Testis (tissue), 5 donors: ENCODE data around the gene HSFX1. TPM values are rescaled to one million over a fixed set of nuclear protein-coding genes. Genes with fewer than 3 reads are reported as not detected.
"Not testable (repeated sequence)": the region's sequence is repeated elsewhere in the genome, so short reads cannot be mapped to it uniquely, and the experiment has no call there.

Experiments
- DNase-seq: peaks from one replicate; pipeline ENCODE4 v3.0.0-alpha.2; 2019
- H3K27ac ChIP-seq, 2 donors: fragments of 200-600 bp; sonication (generic); one replicate each; pipeline ENCODE4 v1.5.1; 2019
- H3K27me3 ChIP-seq: fragments of 200-600 bp; sonication (generic); one replicate; pipeline ENCODE4 v1.5.1; 2019
- H3K36me3 ChIP-seq: fragments of 200-600 bp; sonication (generic); one replicate; pipeline ENCODE4 v1.5.1; 2017; ENCODE audit warnings: low read depth; ENCODE audit errors: missing control alignments
- H3K4me1 ChIP-seq: fragments of 200-600 bp; sonication (generic); one replicate; pipeline ENCODE4 v1.5.1; 2019
- H3K4me3 ChIP-seq, 2 donors: fragments of 200-600 bp; sonication (generic); one replicate each; pipeline ENCODE4 v1.5.1; 2017 to 2019
- H3K9me3 ChIP-seq: fragments of 200-600 bp; sonication (generic); one replicate; pipeline ENCODE4 v1.5.1; 2017
- POLR2A ChIP-seq: fragments of 450-650 bp; IDR thresholded peaks from one replicate; pipeline ENCODE4 v1.6.1; 2017; ENCODE audit warnings: antibody characterized with exemption, mild to moderate bottlenecking, moderate library complexity
- WGBS, 2 donors: methylation state at CpG; one replicate each; pipeline ENCODE4 v1.1.5; 2018; 5-methylcytosine and 5-hydroxymethylcytosine counted together
- intact Hi-C: fragments of 100-400 bp; cut with DNase I; formaldehyde crosslinking; loops from one replicate; pipeline ENCODE4 v1.15.1; 2023; ENCODE audit warnings: low total_unique reads
- long read RNA-seq, 2 donors: transcript quantifications; one replicate each; lab custom pipeline, GENCODE V29; 2026
- polyA plus RNA-seq: library from polyadenylated mRNA; stranded (reverse); fragments of 350-450 nt; fragmentation: Illumina TruSeq; extraction: RNeasy Lipid Tissue Mini Kit (QIAGEN cat#74804); gene quantifications from one replicate; pipeline ENCODE4 v1.2.3, GENCODE V29; 2014; ENCODE audit warnings: low read depth, low replicate concordance; ENCODE audit not compliant: insufficient read depth
- total RNA-seq, 2 donors: library from RNA; depleted of rRNA; stranded (reverse); fragments of >200 nt; gene quantifications; one replicate each; pipeline ENCODE4 v1.2.3, GENCODE V29; 2016
- TF ChIP-seq, protein P1 (sequence below), 3 experiments: fragments of 450-650 bp in 2 of 3; fragments of 200-600 bp in 1 of 3; sonication (generic) in 1 of 3; IDR thresholded peaks; one replicate each; pipeline ENCODE4 v1.5.1; 2016 to 2019; ENCODE audit warnings: antibody characterized with exemption in 3 of 3, mild to moderate bottlenecking in 2 of 3, moderate library complexity in 1 of 3

Gene HSFX1, protein sequence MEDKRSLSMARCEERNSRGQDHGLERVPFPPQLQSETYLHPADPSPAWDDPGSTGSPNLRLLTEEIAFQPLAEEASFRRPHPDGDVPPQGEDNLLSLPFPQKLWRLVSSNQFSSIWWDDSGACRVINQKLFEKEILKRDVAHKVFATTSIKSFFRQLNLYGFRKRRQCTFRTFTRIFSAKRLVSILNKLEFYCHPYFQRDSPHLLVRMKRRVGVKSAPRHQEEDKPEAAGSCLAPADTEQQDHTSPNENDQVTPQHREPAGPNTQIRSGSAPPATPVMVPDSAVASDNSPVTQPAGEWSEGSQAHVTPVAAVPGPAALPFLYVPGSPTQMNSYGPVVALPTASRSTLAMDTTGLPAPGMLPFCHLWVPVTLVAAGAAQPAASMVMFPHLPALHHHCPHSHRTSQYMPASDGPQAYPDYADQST
- total RNA-seq: 1 to 10 TPM; 4.0 to 9.8 TPM
- polyA plus RNA-seq: 1.3 TPM
- long read RNA-seq, donor 1: 0 reads
- long read RNA-seq, donor 2: 0 reads

DNA sequence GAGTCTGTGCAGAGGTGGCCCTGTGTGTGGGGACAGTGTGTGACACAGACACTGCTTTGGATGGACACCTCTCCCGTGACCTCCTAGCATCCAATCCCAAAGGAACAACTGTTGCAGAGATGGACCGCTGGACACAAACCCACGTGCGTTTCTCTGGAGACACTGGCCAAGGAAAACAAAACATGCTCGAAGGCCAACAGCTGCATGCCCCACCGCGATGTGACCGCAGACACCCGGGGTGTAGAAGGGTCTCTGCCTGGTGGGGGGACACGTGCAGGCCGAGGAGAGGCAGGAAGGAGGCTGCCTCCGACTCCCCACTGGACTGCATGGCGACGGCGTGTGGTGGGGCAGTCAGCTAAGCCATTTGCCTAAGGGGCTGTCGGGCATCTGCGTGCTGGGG, at the start of gene HSFX1:
Gene HSFX1 (plus strand): TSS at position 301 of the 400 bp plus-strand sequence. CDS start 614 bp downstream, outside the sequence.
- H3K36me3 ChIP-seq, H3K9me3 ChIP-seq, H3K27ac ChIP-seq, DNase-seq, H3K27me3 ChIP-seq, H3K4me1 ChIP-seq, H3K4me3 ChIP-seq, intact Hi-C loops: not testable (repeated sequence)
- WGBS, 2 donors: no CpG with 5 or more reads among the region's 17 CpGs

DNA sequence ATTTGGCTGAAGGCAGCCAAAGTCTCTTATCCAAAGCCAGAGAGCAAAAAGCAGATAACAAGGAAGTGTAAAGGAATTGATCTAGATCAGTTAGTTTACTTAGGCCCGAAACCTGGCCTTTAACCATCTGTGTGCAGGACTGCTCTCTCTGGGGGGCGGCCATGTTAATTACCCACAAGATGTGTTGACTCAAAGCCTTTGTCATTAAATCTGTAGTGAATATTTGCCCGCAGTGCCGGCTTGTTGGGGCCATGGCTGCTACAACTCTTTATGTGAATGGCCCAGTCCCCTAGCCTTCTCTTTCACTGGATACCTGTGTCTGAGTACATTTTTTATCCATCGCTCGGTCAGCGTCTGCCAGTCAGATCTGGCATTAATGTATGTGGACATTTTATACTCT, 46.6 kb upstream of the HSFX1 start:
- DNase-seq, H3K36me3 ChIP-seq, H3K27ac ChIP-seq, H3K4me3 ChIP-seq, H3K27me3 ChIP-seq, H3K9me3 ChIP-seq, H3K4me1 ChIP-seq, intact Hi-C loops: not testable (repeated sequence)
- WGBS, 2 donors: no CpG with 5 or more reads among the region's 7 CpGs

DNA sequence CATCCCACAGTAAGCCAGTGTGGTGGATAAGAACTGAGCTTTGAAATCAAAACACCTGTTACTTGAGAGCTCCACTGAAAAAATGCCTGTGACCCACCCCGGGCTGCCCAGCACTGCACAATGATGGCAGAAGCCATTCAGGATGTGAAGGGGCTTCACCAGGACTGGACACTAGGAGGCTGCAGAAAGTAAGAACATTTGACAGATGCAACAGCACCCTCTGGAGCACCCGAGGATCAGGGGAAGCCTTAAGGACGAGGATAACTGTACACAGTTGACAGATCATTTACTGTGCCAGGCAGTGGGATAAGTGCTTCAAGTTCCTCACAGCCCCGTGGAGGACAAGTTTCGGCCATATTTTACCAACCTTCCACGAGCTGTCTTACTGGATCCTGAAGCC, 31.6 kb upstream of the HSFX1 start:
- H3K4me1 ChIP-seq, H3K36me3 ChIP-seq, H3K9me3 ChIP-seq, DNase-seq, H3K4me3 ChIP-seq, H3K27me3 ChIP-seq, H3K27ac ChIP-seq, intact Hi-C loops: not testable (repeated sequence)
- no CpG with 5 or more reads among the region's 6 CpGs for WGBS, 2 donors

DNA sequence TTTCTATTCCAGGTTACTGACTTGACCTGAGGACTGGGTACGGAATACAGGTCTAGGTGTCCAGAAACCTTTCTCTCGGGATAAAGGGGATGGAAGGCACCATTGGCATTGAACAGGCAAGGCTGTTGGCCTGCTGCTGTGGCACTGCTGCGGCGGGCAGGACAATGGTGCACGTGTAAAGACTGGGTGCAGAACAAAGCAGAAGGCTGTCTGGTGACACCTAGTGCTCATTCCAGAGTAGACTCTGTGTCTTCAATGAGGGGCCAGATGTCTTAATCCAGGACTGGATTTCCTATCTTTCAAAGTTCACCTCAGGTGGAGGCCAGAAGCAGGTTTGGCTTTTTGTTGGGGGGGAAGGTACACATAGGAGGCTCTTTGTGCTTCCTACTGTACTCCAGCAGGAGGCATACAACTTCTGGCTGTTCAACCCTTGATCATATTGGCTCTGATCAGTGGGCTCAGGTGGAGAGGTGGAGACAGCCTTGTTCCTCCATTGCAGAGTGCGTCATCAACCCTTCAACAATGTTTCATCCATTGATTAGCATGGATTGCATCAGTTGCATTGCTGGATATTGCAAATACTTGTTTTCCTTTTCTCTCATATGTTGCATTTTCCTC, 27.4 kb upstream of the HSFX1 start:
- H3K4me1 ChIP-seq, H3K36me3 ChIP-seq, H3K4me3 ChIP-seq, H3K9me3 ChIP-seq, DNase-seq, H3K27me3 ChIP-seq, intact Hi-C loops, H3K27ac ChIP-seq: not testable (repeated sequence)
- no CpG with 5 or more reads among the region's 6 CpGs for WGBS, 2 donors

DNA sequence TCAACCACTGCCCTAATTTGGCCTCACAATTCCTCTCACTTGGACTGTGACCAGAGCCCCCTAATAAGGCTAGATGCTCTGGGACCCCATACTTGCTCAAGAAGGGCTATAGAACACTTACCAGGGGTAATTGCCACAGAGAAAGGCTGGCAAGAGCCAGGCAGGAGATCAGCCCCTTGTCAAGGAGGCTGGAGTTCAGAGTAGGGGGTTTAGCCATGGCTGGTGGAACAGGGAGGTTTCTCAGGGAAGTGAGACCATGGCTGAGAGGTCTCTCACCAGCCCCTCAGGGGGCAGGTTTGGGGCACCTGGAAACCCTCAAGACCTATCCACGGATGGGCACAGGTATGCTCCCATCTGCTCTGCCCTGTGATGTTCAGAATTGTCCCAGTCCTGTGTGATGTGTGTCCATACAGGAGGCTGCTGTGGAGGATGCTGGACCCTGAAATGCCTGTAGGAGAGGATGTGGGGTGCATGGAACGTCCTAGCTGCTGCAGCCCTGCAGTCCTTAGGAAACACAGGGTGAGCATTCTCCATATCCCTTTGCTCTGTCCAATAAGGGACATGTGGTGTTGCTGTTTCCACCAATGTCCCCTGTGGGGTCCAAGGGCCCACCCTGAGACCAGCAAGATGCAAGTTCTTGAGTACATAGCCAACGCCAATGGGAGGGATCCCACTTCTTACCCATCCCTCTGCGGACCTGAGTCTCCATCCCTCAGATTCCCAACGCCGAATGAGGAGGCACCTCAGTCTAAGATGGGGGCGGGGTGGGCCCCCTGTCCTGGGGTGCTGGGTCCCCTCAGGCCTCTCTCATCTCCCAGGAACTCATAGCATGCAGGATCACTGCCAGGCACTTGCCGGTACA, 16.4 kb upstream of the HSFX1 start:
- TF ChIP-seq, protein P1, sequence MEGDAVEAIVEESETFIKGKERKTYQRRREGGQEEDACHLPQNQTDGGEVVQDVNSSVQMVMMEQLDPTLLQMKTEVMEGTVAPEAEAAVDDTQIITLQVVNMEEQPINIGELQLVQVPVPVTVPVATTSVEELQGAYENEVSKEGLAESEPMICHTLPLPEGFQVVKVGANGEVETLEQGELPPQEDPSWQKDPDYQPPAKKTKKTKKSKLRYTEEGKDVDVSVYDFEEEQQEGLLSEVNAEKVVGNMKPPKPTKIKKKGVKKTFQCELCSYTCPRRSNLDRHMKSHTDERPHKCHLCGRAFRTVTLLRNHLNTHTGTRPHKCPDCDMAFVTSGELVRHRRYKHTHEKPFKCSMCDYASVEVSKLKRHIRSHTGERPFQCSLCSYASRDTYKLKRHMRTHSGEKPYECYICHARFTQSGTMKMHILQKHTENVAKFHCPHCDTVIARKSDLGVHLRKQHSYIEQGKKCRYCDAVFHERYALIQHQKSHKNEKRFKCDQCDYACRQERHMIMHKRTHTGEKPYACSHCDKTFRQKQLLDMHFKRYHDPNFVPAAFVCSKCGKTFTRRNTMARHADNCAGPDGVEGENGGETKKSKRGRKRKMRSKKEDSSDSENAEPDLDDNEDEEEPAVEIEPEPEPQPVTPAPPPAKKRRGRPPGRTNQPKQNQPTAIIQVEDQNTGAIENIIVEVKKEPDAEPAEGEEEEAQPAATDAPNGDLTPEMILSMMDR (IDR thresholded peaks at IDR 0.05): no peak
- TF ChIP-seq POLR2A: no peak
- no peak for DNase-seq
- H3K9me3 ChIP-seq: no peaks in the 10 kb centered on the region
- intact Hi-C loops: no loop called here
- WGBS, 2 donors: 51 to 94% methylated on average over 2 to 8 of the region's 8 CpGs
- no peaks in the 10 kb centered on the region for H3K36me3 ChIP-seq
- H3K27ac ChIP-seq: no peak overlapping the region
- no peaks in the 10 kb centered on the region for H3K27me3 ChIP-seq
- H3K4me1 ChIP-seq: no peaks in the 10 kb centered on the region
- H3K4me3 ChIP-seq: no peak overlapping the region

DNA sequence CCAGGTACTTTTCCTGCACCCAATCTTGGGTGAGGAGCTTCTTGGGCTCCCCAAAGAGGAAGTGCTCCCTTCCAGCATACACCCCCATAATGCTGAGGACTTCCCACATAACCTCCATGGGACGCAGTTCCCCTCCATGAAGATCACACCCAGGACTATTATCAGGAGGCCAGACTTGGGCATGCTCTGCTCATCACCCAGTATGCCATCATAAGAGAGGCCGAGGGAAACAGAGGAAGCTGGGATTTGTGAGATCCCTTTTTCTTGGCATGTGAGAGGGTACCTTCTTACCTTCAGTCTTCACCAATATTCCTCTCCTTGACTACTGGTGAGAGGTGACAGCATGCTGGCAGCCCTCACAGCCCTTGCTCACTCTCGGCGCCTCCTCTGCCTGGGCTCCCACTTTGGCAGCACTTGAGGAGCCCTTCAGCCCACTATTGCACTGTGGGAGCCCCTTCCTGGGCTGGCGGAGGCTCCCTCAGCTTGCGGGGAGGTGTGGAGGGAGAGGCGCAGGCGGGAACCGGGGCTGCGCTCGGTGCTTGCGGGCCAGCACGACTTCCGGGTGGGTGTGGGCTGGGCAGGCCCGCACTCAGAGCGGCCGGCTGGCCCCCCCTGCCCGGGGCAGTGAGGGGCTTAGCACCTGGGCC, 15.7 kb upstream of the HSFX1 start:
- Histone ChIP-seq H3K27me3 (no peaks in the 10 kb centered on the region), H3K27ac (no peak overlapping the region), H3K4me1 (no peaks in the 10 kb centered on the region), H3K9me3 (no peaks in the 10 kb centered on the region), H3K4me3 (no peak overlapping the region), H3K36me3 (no peaks in the 10 kb centered on the region)
- TF ChIP-seq, protein P1 (IDR thresholded peaks at IDR 0.05): no peak
- TF ChIP-seq POLR2A: no peak
- DNase-seq: no peak
- intact Hi-C loops: no loop called here
- 84% methylated on average over 6 of the region's 18 CpGs; no CpG with 5 or more reads in 1 of the 2 donors for WGBS, 2 donors

DNA sequence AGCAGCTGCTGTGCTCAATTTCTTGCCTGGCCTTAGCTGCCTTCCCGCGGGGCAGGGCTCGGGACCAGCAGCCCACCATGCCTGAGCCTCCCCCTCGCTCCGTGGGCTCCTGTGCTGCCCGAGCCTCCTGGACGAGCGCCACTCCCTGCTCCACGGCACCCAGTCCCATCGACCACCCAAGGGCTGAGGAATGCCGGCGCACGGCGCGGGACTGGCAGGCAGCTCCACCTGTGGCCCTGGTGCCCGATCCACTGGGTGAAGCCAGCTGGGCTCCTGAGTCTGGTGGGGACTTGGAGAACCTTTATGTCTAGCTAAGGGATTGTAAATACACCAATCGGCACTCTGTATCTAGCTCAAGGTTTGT, 15.2 kb upstream of the HSFX1 start:
- H3K9me3 ChIP-seq, DNase-seq, H3K4me1 ChIP-seq, intact Hi-C loops, H3K36me3 ChIP-seq, H3K27me3 ChIP-seq, H3K4me3 ChIP-seq, H3K27ac ChIP-seq: not testable (repeated sequence)
- 80% methylated on average over 10 of the region's 17 CpGs; no CpG with 5 or more reads in 1 of the 2 donors for WGBS, 2 donors
